Endothelial cell (in vitro differentiated cells): Measurements from ENCODE around the gene CD59. TPM values are rescaled to one million over a fixed set of nuclear protein-coding genes. Genes with fewer than 3 reads are reported as not detected.

Experiments
- DNase-seq: peaks from one replicate; pipeline ENCODE4 v3.0.0; 2021; ENCODE audit warnings: low spot score
- H3K27ac Mint-ChIP-seq: one replicate; pipeline ENCODE4 v1.8.0; 2021; ENCODE audit warnings: mixed read lengths, inconsistent platforms; ENCODE audit not compliant: unreplicated experiment
- H3K27me3 Mint-ChIP-seq: one replicate; pipeline ENCODE4 v1.8.0; 2021; ENCODE audit warnings: mild to moderate bottlenecking, moderate library complexity, mixed read lengths, inconsistent platforms; ENCODE audit not compliant: unreplicated experiment
- H3K36me3 Mint-ChIP-seq: one replicate; pipeline ENCODE4 v1.8.0; 2021; ENCODE audit warnings: mild to moderate bottlenecking, low read depth, mixed read lengths, inconsistent platforms; ENCODE audit not compliant: unreplicated experiment
- H3K4me1 Mint-ChIP-seq: one replicate; pipeline ENCODE4 v1.8.0; 2021; ENCODE audit warnings: mild to moderate bottlenecking, mixed read lengths, inconsistent platforms; ENCODE audit not compliant: unreplicated experiment
- H3K4me3 Mint-ChIP-seq: one replicate; pipeline ENCODE4 v1.8.0; 2021; ENCODE audit warnings: mild to moderate bottlenecking, mixed read lengths, inconsistent platforms; ENCODE audit not compliant: unreplicated experiment
- H3K9me3 Mint-ChIP-seq: one replicate; pipeline ENCODE4 v1.8.0; 2021; ENCODE audit warnings: mixed read lengths, inconsistent platforms; ENCODE audit not compliant: unreplicated experiment
- long read RNA-seq: library from polyadenylated mRNA; unstranded; transcript quantifications from one replicate; pipeline ENCODE4 v2.0.0, GENCODE V29; 2020; ENCODE audit not compliant: unreplicated experiment
- total RNA-seq: library from RNA; stranded (reverse); fragmentation: NEBNext Ultra II Directional; extraction: Animal tissue kit (Norgen Biotek cat#: 25700); gene quantifications from one replicate; pipeline ENCODE4 v1.2.1, GENCODE V29; 2021; ENCODE audit not compliant: unreplicated experiment
- TF ChIP-seq, protein P1 (sequence below): fragments of 200-600 bp; sonication (generic); IDR thresholded peaks from one replicate; pipeline ENCODE4 v1.5.0; 2021; ENCODE audit warnings: antibody characterized with exemption; ENCODE audit not compliant: unreplicated experiment

Gene CD59, protein sequence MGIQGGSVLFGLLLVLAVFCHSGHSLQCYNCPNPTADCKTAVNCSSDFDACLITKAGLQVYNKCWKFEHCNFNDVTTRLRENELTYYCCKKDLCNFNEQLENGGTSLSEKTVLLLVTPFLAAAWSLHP
- 101 TPM for total RNA-seq
- long read RNA-seq, full-length matches to known transcripts = 48 of 57 reads
- long read RNA-seq, partial matches to known transcripts = 5 of 57 reads
- long read RNA-seq, other reads (novel, unspliced or antisense) = 4 of 57 reads

DNA sequence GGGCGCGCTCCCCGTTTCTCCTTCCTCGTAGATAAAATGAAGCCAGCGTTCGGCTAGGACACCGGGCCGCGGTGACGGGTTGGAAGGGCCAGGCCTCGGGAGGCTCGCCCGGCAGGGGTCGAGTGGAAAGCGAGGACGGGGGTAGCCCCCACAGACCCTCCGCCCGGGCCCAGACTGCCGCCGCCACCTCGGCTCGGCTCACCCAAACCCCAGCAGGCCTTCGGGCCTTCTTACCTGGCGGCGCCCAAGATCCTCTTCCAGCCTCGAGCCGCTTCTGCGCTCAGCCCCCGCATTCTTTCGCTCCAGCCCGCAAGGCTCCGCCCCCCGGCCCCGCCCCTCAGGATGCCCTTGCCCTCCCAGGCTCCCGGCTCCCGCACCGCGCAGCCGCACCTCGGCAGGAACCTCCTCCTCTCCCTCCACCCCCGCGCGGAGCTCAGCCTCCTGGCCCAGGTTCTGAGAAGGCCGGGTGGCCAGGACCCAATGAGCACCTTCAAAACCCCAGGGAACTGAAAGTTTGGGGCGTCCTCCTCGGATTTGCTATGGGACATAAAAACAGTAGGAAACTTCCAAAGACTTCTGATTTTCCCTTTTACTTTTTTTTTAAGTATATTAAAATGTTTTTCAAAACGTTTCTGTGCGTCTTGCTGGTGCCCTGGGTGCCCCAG lies at the start of gene CD59:
Gene CD59, minus strand, starts transcription at position 276 of the 665 bp plus-strand sequence. CDS start 13,978 bp downstream, outside the sequence.
- Mint-ChIP-seq H3K9me3 (no peaks in the 10 kb centered on the region), H3K4me3 (peak within 1 kb of the TSS; percentile 91), H3K4me1 (peaks cover 17% of the 10 kb centered on the region), H3K27ac (peak within 1 kb of the TSS; percentile 48), H3K27me3 (no peaks in the 10 kb centered on the region), H3K36me3 (peaks cover 5% of the 10 kb centered on the region)
- peak; percentile 96 for DNase-seq
- TF ChIP-seq, protein P1, sequence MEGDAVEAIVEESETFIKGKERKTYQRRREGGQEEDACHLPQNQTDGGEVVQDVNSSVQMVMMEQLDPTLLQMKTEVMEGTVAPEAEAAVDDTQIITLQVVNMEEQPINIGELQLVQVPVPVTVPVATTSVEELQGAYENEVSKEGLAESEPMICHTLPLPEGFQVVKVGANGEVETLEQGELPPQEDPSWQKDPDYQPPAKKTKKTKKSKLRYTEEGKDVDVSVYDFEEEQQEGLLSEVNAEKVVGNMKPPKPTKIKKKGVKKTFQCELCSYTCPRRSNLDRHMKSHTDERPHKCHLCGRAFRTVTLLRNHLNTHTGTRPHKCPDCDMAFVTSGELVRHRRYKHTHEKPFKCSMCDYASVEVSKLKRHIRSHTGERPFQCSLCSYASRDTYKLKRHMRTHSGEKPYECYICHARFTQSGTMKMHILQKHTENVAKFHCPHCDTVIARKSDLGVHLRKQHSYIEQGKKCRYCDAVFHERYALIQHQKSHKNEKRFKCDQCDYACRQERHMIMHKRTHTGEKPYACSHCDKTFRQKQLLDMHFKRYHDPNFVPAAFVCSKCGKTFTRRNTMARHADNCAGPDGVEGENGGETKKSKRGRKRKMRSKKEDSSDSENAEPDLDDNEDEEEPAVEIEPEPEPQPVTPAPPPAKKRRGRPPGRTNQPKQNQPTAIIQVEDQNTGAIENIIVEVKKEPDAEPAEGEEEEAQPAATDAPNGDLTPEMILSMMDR = no peak

DNA sequence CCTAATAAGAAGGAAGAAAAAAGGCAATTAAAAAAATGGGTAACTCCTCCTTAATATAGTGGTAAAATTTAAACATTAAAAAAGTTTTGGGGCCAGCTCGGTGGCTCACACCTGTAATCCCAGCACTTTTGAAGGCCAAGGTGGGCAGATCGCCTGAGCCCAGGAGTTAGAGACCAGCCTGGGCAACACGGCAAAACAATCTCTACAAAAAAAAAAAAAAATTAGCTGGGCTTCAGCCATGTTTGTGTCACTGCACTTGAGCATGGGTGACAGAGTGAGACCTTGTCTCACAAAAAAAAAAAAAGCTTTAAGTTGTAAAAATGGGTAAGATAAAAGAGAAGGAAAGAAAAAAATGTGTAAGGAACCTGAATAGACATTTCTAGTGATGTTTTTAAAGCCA lies 49.4 kb upstream of the CD59 start:
- Mint-ChIP-seq H3K4me3 (no peak overlapping the region), H3K27ac (no peak overlapping the region)

GRCh38 chr11:33779849-33780528 lies 43.8 kb upstream of the CD59 start:
- TF ChIP-seq, protein P1 = no peak
- H3K4me3 Mint-ChIP-seq = no peak overlapping the region
- no peak for DNase-seq

More for the DNA sequence above, 49.4 kb upstream of the CD59 start:
- H3K27me3 Mint-ChIP-seq = peaks cover 2% of the 10 kb centered on the region
- H3K36me3 Mint-ChIP-seq = no peaks in the 10 kb centered on the region
- TF ChIP-seq, protein P1 = no peak
- H3K4me1 Mint-ChIP-seq = peaks cover 9% of the 10 kb centered on the region
- no peaks in the 10 kb centered on the region for H3K9me3 Mint-ChIP-seq
- DNase-seq = no peak

DNA sequence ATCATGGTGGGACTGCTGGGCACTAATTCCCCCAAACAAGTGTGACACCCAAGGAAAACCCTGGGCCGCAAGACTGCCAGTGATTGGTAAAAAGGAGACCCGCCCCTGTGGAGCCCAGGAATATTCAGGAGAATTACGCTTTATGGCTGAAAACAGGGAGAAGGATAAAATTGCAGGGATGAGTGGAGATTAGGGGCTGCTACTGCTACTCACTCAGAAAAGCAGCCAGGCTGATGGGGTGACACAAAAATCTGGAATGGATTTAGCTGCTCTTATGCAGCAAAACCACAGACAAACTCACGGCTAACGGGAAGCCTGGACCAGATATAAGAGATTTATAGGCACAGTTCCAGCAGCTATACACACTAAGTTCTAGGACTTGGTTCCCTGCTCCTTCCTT lies 42.5 kb upstream of the CD59 start:
- DNase-seq = no peak
- peaks cover 10% of the 10 kb centered on the region for H3K4me1 Mint-ChIP-seq
- H3K9me3 Mint-ChIP-seq = no peaks in the 10 kb centered on the region
- no peak overlapping the region for H3K27ac Mint-ChIP-seq
- no peak overlapping the region for H3K4me3 Mint-ChIP-seq
- TF ChIP-seq, protein P1 = no peak
- peaks cover 7% of the 10 kb centered on the region for H3K27me3 Mint-ChIP-seq
- peaks cover under 1% of the 10 kb centered on the region for H3K36me3 Mint-ChIP-seq

More at GRCh38 chr11:33779849-33780528, 43.8 kb upstream of the CD59 start:
- H3K27ac Mint-ChIP-seq = no peak overlapping the region
- no peaks in the 10 kb centered on the region for H3K36me3 Mint-ChIP-seq
- H3K4me1 Mint-ChIP-seq = peaks cover 10% of the 10 kb centered on the region
- H3K27me3 Mint-ChIP-seq = peaks cover 3% of the 10 kb centered on the region
- H3K9me3 Mint-ChIP-seq = no peaks in the 10 kb centered on the region

- Mint-ChIP-seq H3K9me3 (no peaks in the 10 kb centered on the region), H3K4me1 (peaks cover 15% of the 10 kb centered on the region), H3K27ac (no peak overlapping the region), H3K27me3 (peaks cover 10% of the 10 kb centered on the region), H3K4me3 (no peak overlapping the region), H3K36me3 (peaks cover 5% of the 10 kb centered on the region)
- no peak for DNase-seq
- TF ChIP-seq, protein P1 = no peak
These were observed 41.7 kb upstream of the CD59 start for GRCh38 chr11:33777906-33778305.
